Forelimb muscle (tissue), 1 donor: ENCODE measurements around the gene PIK3R3. TPM values are rescaled to one million over a fixed set of nuclear protein-coding genes. Genes with fewer than 3 reads are reported as not detected.

Experiments
- DNase-seq: peaks from one replicate; pipeline ENCODE4 v3.0.0-alpha.2; 2013; ENCODE audit warnings: low read depth
- polyA plus RNA-seq: library from polyadenylated mRNA; unstranded; fragments of 120-200 nt; gene quantifications from one replicate; pipeline ENCODE4 v1.2.1, GENCODE V29; 2013; ENCODE audit not compliant: insufficient read length

PIK3R3 gene
- polyA plus RNA-seq, 1 donor: 14.5 TPM

DNA sequence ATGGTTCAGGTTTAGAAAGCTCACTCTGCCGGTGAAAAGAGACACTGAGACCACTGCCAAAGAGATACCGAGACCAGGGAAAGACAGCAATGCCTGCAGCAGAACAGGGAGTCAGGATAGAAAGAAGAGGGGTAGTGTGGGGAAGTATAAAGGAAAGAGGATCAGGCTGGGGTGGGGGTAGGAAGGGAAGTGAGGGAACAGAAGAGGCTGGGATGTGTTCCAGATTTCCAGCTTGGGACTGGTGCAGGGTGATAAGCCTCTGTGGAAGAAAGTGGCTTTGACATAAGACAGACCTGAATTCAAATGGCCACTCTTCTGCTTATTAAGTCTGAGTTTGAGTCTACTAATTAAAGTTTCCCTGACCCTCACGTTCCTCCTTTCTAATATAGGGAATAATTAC, 105.9 kb downstream of the PIK3R3 start:
- DNase-seq: no peak

DNA sequence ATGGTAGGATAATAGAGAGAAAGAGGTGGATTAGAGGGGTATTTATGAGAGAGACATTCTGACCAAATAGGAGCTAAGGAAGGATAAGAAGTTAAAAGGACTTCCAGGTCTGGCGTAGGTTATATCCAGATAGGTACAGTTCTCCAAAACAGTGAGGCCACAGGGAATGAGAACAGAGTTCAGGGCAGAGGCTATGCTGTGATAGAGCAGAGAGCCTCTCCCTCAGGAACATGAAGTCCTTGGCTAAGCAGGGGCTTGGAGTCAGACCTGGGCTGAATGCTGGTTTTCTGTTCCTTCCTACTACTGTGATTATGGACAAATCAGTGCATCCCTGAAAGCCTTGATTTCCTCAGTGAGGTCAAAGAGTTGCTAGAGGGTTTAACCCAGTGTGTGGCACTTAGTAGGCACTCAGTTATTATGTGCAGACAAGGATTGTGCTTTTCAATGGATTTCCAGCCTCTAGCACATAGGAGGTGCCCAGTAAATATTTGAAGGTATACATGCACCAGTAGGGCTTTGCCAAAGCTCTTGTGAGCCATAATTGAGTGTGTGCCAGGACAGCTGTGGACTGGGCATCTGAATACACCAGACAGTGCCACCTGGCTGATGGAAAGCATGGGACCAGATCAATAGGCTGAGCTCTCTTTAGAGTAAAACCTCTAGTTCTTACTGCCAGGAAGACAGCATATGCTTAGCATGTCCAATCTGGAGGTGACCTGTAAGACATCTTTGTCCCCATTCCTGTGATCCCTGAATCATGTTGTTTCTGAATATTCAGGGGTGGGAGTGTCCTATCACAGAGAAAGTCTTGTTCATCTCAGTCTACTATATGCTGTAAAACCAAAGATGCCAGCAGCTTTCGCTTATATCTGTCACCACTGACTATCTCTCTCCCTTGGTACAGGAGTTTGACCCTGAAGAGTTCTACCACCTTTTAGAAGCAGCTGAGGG, 111.1 kb downstream of the PIK3R3 start:
- DNase-seq: no peak

DNA sequence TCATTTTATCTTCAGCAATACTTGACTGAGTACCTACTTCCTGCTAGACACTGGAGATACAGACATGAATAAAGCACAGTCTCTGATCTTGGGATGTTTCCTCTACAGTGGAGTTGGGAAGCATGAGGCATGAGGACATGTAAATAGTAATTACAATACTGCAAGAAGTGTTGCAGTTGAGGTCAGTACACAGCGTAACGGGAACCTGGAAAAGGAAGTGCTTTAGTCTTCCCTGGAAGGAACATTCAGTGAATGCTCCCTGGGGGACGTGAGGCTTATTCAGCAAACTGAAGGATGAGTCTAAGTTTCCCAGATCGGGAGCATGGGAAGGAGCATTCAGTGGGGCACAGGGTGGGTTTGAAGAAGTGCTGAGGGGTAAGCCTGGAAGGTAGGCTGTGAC, 112.4 kb downstream of the PIK3R3 start:
- peak; percentile 5 for DNase-seq

DNA sequence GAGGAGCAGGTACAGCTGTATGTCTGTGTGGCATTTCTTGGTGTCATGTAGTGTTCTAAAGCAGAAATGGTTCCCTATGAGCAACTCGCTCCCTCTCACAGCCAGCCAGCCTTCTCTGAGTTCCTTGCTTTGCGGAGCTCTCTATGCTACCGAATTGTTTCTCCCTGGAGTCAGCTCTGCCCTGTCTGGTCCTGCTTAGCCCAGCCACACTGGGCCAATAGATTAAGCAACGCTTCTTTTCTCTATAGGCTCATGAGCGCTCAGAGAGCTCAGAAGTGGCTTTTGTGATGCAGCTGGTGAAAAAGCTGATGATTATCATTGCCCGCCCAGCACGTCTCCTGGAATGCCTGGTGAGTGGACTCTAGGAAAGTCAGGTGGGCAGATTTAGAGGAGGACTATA, 113.1 kb downstream of the PIK3R3 start:
- no peak for DNase-seq

DNA sequence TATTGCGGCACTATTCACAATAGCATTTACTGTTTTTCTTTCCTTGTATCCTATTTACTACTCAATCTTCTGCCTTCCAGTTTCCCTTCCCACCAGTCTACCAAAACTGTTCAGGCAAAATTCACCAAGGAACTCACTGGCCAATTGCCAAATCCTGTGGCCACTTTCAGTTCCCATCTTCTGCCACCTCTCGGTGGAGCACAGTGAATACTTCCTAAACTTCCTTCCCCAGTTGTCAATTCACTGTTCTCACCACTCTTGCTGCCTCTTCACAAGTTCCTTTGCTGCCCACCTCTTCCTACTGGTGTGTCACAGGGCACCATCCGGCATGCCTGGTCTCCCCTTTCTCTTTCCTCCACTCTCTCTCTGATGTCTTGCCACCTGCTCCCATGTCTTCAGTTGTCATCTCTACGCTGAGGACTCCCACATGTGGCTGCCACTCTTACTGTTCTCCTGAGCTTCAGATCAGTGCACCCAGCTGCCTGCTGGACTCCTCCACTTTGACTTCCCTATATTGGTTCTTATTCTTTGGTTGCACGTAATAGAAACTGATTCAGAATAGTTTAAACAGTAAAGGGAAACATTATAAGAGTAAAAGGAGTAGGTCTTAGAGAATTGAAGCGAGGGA, 114.4 kb downstream of the PIK3R3 start:
- DNase-seq: no peak

DNA sequence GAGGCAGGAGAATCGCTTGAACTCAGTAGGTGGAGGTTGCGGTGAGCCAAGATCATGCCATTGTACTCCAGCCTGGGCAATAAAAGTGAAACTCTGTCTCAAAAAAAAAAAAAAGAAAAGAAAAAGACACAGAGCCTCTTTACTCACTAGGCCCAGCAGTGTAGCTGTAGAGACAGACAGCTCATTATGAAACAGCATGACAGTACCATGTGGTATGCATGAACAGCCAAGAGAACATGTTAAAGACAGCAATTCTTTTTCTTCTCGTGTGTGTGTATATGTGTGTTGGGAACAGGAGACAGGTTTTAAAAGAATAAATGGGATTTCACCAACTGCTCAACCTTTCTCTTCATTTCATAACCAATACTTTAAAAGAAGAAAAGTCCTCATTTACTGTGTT, 118.8 kb downstream of the PIK3R3 start:
- no peak for DNase-seq

DNA sequence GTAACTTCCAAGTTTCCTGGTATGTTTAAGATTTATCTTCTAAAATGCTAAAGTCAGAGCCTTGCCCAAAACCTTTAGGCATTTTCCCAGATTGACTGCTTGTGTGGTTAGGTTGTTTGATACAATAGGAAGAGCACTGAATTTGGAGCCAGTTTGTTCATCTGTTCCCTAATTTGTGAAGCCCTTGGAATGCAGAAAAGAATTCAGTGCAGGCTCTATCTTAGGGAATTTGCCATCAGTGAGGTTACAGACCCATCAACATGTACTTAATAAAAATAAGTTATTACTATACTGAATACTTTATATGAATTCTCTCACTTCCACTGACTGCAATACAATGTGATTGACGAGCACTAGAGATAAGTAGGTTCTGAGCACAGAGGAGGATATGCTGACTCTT, 120.2 kb downstream of the PIK3R3 start:
- DNase-seq: no peak

DNA sequence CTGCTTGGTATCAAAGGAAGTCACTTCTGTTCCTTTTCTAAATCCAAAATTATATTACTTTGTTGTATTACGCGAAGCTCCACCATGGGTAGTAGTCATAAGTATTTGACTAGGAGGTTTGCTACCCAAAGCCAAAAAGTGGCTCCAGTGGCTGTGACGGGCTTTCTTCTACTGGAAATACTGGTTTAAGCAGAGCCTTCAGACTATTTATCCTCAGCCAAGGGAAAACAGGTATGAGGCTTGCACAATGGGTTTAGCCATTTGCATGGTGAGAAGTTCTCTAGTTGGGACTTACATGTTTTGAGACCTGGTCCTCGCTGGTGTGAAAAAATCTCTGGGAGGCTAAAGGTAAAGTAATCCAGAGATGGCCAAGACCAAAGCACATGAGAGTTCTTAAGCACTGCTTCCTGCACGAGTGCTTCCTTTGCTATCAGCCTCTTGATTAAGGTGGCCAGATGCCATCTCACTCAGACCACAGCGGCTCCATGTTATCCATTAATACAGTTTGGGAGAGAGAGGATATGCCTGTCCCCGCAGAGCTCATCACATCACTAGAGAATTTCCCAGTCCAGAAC, 121.2 kb downstream of the PIK3R3 start:
- DNase-seq: no peak

DNA sequence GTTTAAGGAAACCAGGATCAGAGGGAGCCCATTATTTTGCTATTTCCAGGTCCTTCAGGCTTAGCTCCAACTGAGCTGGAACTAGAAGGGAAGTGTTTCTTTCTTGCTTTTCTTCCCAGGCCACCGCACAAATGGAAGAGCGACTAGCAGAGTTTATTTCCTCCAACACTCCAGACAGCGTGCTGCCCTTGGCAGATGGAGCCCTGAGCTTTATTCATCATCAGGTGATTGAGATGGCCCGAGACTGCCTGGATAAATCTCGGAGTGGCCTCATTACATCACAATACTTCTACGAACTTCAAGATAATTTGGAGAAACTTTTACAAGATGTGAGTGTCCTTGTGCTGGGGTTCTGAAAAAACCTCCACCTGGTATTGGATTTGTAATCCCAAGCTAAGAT, 121.8 kb downstream of the PIK3R3 start:
- DNase-seq: no peak

DNA sequence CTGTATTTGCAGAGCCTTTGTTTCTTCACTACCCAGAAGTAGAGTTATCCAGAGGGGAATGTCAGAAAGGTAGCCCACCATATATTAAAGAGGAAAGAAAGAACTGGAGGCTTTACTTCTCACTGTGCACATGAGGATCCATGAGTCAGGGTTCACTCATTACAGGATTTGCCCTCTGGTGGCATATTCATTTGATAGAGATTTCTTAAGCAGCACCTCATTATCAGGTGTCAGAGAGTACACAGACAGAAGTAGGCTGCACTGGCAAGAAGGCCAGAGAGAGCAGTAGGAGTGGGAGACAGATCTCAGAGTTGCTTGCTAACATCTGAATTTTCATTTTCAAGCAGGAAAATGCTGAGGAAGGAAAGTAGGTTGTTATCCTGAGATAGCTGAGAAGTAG, 123.8 kb downstream of the PIK3R3 start:
- no peak for DNase-seq

DNA sequence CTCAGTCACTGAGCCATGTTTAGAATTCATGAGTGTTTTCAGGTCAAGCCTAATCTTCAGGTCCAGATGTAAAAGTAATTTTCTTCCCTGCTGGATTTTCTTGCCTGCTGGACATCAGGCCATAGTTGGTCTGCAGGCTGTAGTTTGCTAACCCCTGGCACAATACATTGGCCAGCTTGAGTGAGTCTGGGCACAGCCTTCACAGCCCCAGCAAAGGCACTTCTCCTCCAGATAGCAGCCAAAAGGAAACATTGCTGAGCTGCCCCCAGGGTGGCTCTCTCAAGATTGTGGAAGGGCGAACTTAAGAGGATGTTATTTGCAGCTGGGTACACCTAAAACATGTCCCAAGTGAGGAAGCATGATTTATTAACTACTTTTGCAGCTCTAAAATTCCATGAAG, 126.8 kb downstream of the PIK3R3 start:
- no peak for DNase-seq

DNA sequence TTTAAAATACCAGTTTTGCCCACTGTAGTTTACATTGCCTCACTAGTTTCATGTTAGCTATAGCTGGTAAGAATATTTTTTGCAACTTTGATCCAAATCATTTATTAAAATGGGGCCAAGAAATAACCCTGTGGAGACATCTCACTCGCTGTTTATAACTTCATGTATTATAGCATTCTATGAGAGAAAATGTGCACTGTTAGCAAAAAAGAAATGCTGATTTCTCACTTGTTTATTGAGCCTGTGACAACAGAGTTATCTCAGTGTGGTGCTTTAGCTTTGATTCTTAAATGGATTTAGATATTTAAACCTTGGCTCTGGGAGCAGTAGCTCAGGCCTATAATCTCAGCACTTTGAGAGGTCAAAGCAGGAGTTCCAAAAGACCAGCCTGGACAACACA, 127.9 kb downstream of the PIK3R3 start:
- no peak for DNase-seq

DNA sequence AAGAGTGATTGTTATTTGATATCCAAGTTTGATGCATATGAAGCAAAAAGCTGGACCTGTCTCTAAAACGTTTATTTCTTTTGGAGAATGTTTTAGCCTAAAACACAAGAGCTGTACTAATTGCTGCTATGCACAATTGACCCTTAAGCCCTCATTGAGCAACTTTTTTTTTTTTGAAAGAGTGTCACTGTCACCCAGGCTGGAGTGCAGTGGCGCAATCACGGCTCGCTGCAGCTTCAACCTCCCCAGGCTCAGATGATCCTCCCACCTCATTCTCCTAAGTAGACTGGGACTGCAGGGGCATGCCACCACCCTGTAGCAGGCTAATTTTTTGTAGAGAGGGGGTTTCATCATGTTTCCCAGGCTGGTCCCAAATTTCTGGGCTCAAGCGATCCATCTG, 129.1 kb downstream of the PIK3R3 start:
- DNase-seq: no peak

DNA sequence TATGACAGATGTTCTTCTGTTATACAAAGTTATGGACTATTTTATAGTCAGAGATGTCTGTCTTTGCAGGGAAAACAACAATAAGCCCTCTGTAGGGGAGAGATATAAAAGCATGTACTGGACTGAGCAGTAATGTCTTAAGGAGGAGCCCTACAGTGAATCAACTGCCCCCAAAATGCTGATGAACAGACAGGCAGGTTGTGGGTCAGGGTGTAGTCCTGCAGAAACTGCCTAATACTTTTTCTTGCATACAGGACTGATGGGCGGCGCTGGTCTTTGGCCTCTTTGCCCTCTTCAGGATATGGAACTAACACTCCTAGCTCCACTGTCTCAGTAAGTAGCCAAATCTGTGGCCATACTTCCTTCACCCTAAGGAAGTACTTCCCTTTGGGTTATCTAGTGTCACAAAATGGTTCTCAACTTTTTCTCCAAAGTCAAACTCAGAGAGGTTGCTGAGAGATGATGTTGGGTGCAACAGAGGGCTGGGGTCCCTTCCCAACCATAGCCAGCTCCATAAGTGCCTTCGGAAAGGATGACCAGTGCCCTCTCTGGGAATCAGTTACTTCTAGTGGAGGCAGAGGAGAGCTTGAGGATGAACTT, 129.8 kb downstream of the PIK3R3 start:
- no peak for DNase-seq

DNA sequence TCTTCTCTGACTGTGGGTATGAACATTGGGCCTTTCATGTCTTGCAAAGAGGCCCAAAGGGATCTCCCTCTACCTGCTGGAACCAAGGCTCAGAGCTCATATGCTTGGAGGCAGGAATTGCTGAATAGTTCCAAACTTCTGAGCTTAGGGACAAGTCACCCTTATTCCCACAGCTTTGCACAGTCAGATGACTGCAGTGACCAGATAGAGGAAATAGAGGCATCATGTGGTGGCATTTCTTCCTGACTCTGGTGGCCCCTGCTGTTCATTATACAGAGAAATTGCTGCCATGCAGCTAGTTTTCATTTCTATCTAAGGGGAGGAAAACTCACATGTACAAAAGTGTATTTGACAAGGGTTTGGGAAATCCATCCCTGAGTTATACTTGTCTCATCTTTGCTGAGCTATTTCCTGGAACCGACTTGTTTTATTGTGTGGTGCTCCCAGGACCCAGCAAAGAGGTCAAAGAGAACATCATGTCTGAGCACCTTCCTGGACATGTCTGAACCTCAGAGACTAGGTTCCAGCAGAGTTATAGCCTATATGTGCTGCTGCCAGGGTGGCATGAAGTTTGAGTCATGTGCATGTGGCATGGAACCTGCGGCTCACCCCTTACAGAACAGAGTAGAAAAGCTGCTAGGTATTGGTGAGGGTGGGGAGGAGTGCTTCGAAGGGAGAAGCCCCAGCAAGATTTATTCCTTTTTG, 131.2 kb downstream of the PIK3R3 start:
- no peak for DNase-seq

DNA sequence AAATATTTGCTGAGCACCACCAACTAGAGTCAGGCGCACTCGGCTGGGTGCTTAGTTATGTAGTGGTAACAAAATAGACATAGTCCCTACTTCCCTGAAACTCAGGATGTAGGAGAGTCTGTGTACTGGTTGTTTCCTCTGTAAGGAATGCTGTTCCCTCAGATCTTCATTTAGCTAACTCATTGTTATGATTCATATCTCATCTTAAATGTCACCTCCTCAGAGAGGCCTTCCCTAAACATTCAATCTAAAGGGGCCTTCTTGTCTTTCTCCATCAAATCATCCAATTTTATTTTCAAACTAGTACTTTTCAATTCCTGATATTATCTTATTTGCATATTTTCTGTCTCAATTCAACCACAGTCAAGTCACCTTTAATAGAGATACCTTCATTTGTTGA, 132.9 kb downstream of the PIK3R3 start:
- DNase-seq: no peak

DNA sequence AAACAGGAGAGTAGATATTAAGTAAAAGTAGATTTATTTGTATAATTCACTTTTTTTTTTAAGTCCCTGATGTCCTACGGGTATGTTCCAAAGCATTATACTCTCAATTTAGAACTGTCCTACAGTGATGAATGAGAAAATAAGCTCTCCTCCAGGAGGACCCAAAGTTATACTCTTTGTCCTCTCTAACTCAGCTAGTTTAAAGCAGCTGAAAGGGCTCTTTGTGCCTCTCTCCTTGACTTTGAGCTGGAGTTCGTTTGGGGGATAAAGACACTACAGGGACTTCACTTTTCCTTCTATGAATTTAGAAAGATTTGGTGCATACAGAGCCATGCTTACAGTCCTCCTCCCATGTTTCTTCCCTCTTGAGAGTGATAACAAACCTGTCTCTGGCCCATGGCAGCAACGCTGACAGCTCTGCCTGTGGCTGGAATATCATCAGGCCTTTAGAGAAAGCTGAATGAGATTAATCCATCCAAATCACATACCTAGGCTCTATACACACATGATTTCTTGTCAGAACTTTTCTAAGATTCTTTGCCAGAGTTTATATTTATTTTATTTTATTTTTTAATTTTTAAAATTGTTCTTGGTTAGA, 134.3 kb downstream of the PIK3R3 start:
- no peak for DNase-seq

DNA sequence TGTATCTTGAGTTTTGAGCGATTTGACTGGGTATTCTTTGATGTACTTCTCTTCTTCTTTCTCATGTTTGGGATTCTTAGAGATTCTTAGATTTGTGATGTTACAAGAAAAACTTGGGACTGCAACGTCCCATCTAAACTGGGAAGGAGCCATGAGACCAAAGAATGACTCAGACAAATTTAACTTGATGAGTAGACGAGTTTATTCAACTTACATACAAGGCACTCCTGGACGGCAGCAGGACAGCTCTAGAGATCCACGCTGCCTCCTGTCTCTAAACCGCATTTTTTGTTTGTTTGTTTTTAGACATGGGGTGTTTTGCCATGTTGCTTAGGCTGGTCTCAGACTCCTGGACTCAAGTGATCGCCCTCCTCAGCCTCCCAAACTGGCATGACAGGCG, 137.1 kb downstream of the PIK3R3 start:
- DNase-seq: no peak

DNA sequence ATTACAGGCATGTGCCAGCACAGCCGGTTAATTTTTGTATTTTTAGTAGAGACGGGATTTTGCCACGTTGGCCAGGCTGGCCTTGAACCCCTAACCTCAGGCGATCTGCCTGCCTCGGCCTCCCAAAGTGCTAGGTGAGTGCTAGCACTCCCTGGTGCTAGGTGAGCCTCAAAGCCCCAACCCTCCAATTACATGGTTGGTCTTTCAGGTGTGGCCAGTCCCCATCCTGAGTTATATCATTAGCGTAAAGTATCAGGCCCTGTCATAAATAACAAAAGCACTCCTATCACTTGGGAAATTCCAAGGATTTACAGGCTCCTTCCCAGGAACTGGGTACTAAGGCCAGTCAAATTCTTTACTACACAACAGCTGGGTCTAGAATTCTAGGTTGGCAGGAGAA, 138.0 kb downstream of the PIK3R3 start:
- no peak for DNase-seq
